NCI-H187 (cell line): ENCODE data around the gene ADGRA1.
"Not testable (repeated sequence)": the region's sequence is repeated elsewhere in the genome, so short reads cannot be mapped to it uniquely, and the experiment has no call there.

ENCODE experiments used
- DNase-seq, 2 experiments: peaks; one replicate each; lab custom pipeline; 2025; lab: John Stamatoyannopoulos, UW

The ADGRA1 gene

DNA sequence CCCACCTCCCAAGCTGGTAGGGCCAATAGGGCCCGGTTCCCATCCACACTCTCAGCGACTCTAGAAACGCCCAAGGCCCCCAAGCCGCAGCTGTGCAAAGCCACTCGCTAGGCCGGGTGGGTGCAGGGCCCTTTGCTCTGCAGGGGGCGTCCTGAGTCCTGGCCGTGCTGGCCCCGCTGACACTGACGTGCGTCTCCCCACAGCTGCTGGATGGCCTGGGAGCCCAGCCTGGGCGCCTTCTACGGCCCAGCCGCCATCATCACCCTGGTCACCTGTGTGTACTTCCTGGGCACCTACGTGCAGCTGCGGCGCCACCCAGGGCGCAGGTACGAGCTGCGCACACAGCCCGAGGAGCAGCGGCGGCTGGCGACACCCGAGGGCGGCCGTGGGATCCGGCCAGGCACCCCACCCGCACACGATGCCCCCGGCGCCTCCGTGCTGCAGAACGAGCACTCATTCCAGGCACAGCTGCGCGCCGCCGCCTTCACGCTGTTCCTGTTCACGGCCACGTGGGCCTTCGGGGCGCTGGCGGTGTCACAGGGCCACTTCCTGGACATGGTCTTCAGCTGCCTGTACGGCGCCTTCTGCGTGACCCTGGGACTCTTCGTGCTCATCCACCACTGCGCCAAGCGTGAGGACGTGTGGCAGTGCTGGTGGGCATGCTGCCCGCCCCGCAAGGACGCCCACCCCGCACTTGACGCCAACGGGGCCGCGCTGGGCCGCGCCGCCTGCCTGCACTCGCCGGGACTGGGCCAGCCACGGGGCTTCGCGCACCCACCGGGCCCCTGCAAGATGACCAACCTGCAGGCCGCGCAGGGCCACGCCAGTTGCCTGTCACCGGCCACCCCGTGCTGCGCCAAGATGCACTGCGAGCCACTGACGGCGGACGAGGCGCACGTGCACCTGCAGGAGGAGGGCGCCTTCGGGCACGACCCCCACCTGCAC lies 40.7 kb downstream of the ADGRA1 start:
- DNase-seq, result no peak

DNA sequence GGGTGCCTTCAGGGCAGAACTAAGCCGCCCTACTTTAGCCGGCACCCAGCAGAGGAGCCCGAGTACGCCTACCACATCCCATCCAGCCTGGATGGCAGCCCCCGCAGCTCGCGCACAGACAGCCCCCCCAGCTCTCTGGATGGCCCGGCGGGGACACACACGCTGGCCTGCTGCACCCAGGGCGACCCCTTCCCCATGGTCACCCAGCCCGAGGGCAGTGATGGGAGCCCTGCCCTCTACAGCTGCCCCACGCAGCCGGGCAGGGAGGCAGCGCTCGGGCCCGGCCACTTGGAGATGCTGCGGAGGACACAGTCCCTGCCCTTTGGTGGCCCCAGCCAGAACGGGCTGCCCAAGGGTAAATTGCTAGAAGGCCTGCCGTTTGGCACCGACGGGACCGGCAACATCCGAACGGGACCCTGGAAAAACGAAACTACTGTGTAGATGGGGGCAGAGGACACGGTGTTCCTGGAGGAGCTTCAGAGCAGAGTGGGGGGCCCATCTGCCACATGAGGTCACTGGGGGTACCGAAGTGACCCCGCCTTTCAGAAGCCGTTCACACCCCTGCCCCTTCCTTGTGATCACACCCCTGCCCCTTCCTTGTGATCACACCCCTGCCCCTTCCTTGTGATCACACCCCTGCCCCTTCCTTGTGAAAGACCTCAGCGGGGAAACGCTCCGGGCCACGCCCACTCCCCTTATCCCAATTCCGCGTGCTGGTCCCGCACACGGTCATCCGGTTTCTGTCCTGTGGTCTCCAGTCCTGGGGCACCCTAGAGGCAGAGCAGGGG lies 41.5 kb downstream of the ADGRA1 start:
- DNase-seq, result no peak

DNA sequence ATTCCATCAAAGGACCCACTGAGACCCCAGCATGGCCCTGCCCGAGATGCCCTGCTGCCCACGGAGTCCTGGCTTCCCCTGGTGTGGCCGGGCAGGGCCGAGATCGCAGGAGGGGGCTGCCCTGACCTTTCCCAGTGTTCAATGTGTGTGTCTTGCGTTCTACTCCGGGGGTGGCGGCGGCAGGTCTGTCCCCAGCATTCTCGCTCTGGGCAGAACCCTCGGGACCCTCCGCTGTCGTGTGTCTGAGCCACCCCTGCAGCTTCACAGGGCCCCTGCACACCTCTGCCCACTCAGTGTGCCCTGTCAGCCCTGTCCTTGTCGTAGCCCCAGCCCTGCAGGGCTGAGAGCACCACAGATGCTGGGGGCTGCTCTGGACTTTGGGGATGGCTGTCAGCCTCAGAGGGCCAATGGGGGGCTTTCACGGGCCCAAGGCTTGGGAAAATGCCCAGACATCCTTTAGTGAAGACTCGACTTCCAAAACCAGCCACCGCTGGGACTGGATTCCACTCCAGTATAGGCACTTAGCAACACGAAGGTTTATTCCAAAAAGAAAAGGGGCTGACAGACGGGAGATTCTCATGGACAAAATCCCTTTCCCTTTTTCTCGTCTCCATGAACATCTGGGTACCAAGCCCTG lies 42.3 kb downstream of the ADGRA1 start:
- DNase-seq, result no peak

- DNase-seq, result no peak
Measured at GRCh38 chr10:133130602-133131001, 42.9 kb downstream of the ADGRA1 start.

DNA sequence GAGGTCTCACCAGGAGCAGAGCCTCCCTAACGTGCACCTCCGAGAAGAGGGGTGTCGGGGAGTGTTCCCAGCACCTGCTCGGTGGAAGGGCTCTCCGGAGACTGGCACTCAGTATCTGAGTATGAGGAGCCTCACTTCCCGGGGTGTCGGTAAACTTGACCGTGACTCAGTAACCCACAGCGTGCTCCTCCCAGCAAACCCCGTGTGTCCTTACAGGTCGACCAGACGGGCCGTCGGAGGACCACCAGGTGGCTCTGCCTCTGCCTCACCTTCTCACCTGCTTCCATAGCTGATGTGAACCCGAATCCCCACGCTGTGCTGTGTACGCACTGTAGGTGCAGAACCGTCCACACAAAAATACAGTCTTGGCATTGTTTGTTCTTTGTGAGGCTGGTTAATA lies 43.3 kb downstream of the ADGRA1 start:
- DNase-seq, result no peak

GRCh38 chr10:133131734-133132472 lies 44.2 kb downstream of the ADGRA1 start:
- no peak for DNase-seq

DNA sequence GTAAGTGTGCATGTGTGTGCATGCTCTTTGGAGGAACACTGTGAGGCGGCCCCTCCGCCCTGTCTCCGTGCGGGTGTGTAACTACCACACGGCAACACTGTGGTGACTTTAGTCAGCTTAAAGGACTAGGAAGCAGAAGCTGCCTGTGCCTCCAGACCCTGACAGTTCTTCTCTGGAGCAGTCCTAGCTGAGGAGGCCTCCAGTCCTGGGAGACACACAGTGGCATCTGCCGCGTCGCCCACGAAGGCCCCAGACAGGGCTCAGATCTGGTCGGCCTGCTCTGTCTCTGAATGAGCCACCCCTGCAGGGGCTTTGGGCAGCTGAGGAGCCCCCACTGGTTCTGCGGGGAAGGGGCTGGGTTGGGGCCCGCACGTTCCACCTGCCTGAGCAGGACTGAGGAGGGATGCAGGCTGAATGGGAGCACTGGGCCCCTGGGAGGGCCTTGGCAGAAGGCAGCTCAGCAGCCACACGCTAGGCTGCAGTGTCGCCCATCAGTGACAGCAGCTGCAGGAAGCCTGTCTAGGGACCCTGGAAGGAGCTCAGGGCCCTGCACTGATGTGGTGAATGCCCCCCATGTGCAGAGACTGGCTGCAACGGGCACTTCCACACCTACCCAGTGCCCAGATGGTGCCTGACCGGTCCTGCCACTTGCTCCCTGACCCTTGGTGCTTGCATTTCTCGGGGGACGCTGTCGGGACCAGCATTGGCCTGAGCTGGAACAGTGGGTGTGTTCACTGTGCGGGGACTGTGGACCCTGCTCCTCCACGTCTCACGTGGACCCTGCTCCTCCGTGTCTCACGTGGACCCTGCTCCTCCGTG lies 45.0 kb downstream of the ADGRA1 start:
- DNase-seq, result no peak

- DNase-seq, result no peak
Measured at GRCh38 chr10:133133471-133134231, 45.9 kb downstream of the ADGRA1 start.

GRCh38 chr10:133134411-133135115 lies 46.8 kb downstream of the ADGRA1 start:
- no peak for DNase-seq

DNA sequence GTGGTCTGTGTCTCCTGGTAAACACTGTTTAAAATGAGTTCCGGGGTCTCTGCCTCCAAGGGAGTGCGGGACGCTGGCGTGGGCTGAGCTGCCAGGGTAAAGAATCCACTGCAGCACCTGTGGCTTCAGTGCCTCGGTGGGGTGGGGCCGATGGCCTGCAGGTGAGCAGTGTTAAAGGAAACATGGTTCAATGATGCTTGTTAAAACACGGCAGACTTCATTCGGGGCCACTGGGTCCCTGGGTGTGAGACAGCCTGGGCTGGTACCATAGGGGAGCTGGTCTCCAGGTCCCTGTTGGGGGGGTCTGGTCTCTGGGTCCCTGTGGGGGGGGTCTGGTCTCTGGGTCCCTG lies 47.4 kb downstream of the ADGRA1 start:
- DNase-seq, result no peak

GRCh38 chr10:133137486-133138145 lies 49.9 kb downstream of the ADGRA1 start:
- DNase-seq, result not testable (repeated sequence)

GRCh38 chr10:133139551-133140065 lies 51.9 kb downstream of the ADGRA1 start:
- no peak for DNase-seq

GRCh38 chr10:133140417-133141143 lies 52.9 kb downstream of the ADGRA1 start:
- no peak for DNase-seq

DNA sequence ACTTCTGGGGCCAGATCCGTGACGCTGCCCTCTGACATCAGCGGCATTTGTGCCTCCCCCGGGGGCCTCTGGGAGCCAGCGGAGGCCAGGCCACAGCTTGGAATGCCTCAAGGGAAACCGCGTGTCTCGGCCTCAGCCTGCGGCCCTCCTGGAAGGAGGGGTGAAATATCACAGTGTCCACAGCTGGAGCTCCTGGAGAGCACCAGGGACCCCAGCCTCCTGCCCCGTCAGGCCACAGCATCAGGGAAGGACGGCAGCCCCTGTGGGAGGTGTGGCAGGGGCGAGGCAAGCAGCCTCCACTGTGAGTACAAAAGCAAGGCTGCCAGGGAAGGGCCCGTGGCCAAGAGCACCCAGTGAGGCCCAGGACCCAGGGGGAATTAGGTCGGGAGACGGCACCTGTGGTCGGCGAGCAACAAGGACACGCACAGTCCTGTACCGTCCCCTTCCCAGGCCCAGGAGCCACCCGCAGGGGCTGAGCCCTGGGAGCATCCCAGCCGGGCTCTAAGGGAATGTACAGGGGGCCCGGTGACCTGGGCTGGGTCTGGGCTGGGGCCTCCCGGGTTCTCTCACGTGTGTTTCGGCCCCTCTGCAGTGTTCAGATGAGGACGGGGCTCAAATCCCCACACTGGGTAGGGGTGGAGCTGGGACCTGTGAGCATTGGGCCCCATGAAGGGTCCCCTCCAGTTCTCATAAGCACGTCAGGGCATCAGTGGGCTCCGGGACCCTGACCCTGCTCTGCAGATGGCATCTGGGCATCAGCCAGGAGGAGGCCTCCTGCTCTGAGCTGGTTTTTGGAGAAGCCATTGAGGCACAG lies 53.6 kb downstream of the ADGRA1 start:
- no peak for DNase-seq

- no peak for DNase-seq
Measured at GRCh38 chr10:133141958-133142340, 54.2 kb downstream of the ADGRA1 start.

GRCh38 chr10:133142523-133143199 lies 54.9 kb downstream of the ADGRA1 start:
- DNase-seq, result no peak

- no peak for DNase-seq
Measured at GRCh38 chr10:133143200-133143533, 55.4 kb downstream of the ADGRA1 start.
